ENCODE data around the gene DIAPH2. TPM values are rescaled to one million over a fixed set of nuclear protein-coding genes. Genes with fewer than 3 reads are reported as not detected.

The DIAPH2 gene
- total RNA-seq, 4 donors from 2014 or later: 39.5 to 61.0 (median 56.5) TPM

GRCh38 chrX:97267396-97268181 lies 582.9 kb downstream of the DIAPH2 start:
- in situ Hi-C loops (cut with MboI; ENCODE audit: low pct_ligation_motif_present in 1 of 4, low pct_unique_long_range_greater_than_20kb in 1 of 4, low sequenced_read_pairs in 3 of 4): no loop called here
- intact Hi-C loops (cut with DNase I; ENCODE audit: low total_unique reads): no loop called here
- TF ChIP-seq EP300 (IDR thresholded peaks at IDR 0.05; ENCODE audit: low read depth): no peak
- TF ChIP-seq, protein P1, sequence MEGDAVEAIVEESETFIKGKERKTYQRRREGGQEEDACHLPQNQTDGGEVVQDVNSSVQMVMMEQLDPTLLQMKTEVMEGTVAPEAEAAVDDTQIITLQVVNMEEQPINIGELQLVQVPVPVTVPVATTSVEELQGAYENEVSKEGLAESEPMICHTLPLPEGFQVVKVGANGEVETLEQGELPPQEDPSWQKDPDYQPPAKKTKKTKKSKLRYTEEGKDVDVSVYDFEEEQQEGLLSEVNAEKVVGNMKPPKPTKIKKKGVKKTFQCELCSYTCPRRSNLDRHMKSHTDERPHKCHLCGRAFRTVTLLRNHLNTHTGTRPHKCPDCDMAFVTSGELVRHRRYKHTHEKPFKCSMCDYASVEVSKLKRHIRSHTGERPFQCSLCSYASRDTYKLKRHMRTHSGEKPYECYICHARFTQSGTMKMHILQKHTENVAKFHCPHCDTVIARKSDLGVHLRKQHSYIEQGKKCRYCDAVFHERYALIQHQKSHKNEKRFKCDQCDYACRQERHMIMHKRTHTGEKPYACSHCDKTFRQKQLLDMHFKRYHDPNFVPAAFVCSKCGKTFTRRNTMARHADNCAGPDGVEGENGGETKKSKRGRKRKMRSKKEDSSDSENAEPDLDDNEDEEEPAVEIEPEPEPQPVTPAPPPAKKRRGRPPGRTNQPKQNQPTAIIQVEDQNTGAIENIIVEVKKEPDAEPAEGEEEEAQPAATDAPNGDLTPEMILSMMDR (IDR thresholded peaks at IDR 0.05): no peak
- TF ChIP-seq POLR2A (IDR thresholded peaks at IDR 0.05): no peak
- no peak for TF ChIP-seq POLR2AphosphoS5 (IDR thresholded peaks at IDR 0.05)
- no peak for DNase-seq
- no peak overlapping the region for H3K27ac ChIP-seq
- H3K4me1 ChIP-seq: no peaks in the 10 kb centered on the region
- no peak overlapping the region for H3K4me3 ChIP-seq
- no peaks in the 10 kb centered on the region for H3K9me3 ChIP-seq
- H3K27me3 ChIP-seq: no peaks in the 10 kb centered on the region
- no peaks in the 10 kb centered on the region for H3K36me3 ChIP-seq
- WGBS, 2 donors (ENCODE audit: low coverage in 1 of 2): 60 to 76% methylated on average over 2 to 4 of the region's 4 CpGs

GRCh38 chrX:97268182-97268680 lies 583.6 kb downstream of the DIAPH2 start:
- DNase-seq: no peak
- in situ Hi-C loops (cut with MboI; ENCODE audit: low pct_ligation_motif_present in 1 of 4, low pct_unique_long_range_greater_than_20kb in 1 of 4, low sequenced_read_pairs in 3 of 4) (no loop called here), intact Hi-C loops (cut with DNase I; ENCODE audit: low total_unique reads) (no loop called here)
- no peak overlapping the region for H3K27ac ChIP-seq
- H3K9me3 ChIP-seq: no peaks in the 10 kb centered on the region
- 61% methylated on average over 2 of the region's 2 CpGs; no CpG with 5 or more reads in 1 of the 2 donors for WGBS, 2 donors (ENCODE audit: low coverage in 1 of 2)
- no peaks in the 10 kb centered on the region for H3K4me1 ChIP-seq
- H3K4me3 ChIP-seq: no peak overlapping the region
- no peaks in the 10 kb centered on the region for H3K36me3 ChIP-seq
- H3K27me3 ChIP-seq: no peaks in the 10 kb centered on the region
- no peak for TF ChIP-seq EP300 (IDR thresholded peaks at IDR 0.05; ENCODE audit: low read depth)
- TF ChIP-seq, protein P1 (IDR thresholded peaks at IDR 0.05): no peak
- TF ChIP-seq POLR2A (IDR thresholded peaks at IDR 0.05): no peak
- no peak for TF ChIP-seq POLR2AphosphoS5 (IDR thresholded peaks at IDR 0.05)

DNA sequence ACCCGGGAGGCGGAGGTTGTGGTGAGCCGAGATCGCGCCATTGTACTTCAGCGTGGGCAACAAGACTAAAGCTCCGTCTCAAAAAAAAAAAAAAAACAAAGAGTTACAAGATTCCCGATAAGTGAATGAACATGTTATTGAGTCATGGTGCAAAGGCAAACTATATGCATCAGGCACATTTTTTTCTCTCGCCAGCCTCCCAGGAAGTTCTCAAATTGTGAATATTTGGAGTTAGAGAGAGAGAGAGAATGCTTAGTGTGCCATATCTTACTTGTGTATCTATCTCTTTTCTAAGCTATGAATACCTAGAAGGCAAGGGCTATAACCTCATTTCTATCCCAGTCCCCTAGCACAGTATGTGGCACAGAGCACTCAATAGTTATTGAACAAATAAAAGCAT lies 599.9 kb downstream of the DIAPH2 start:
- Histone ChIP-seq H3K4me3 (no peak overlapping the region), H3K27me3 (no peaks in the 10 kb centered on the region), H3K27ac (no peak overlapping the region), H3K36me3 (no peaks in the 10 kb centered on the region), H3K9me3 (no peaks in the 10 kb centered on the region), H3K4me1 (no peaks in the 10 kb centered on the region)
- in situ Hi-C loops (cut with MboI; ENCODE audit: low pct_ligation_motif_present in 1 of 4, low pct_unique_long_range_greater_than_20kb in 1 of 4, low sequenced_read_pairs in 3 of 4) (no loop called here), intact Hi-C loops (cut with DNase I; ENCODE audit: low total_unique reads) (no loop called here)
- no peak for TF ChIP-seq POLR2A (IDR thresholded peaks at IDR 0.05)
- TF ChIP-seq POLR2AphosphoS5 (IDR thresholded peaks at IDR 0.05): no peak
- no peak for TF ChIP-seq EP300 (IDR thresholded peaks at IDR 0.05; ENCODE audit: low read depth)
- TF ChIP-seq, protein P1 (IDR thresholded peaks at IDR 0.05): no peak
- no peak for DNase-seq
- WGBS, 2 donors (ENCODE audit: low coverage in 1 of 2): 94 to 100% methylated on average over 1 to 9 of the region's 9 CpGs

GRCh38 chrX:97290199-97290598 lies 605.6 kb downstream of the DIAPH2 start:
- Histone ChIP-seq H3K4me3 (no peak overlapping the region), H3K27ac (no peak overlapping the region), H3K27me3 (no peaks in the 10 kb centered on the region), H3K9me3 (no peaks in the 10 kb centered on the region), H3K4me1 (no peaks in the 10 kb centered on the region), H3K36me3 (no peaks in the 10 kb centered on the region)
- intact Hi-C loops (cut with DNase I; ENCODE audit: low total_unique reads): no loop called here
- TF ChIP-seq POLR2AphosphoS5 (IDR thresholded peaks at IDR 0.05) (no peak), EP300 (IDR thresholded peaks at IDR 0.05; ENCODE audit: low read depth) (no peak), POLR2A (IDR thresholded peaks at IDR 0.05) (no peak)
- TF ChIP-seq, protein P1 (IDR thresholded peaks at IDR 0.05): no peak
- in situ Hi-C loops (cut with MboI; ENCODE audit: low pct_ligation_motif_present in 1 of 4, low pct_unique_long_range_greater_than_20kb in 1 of 4, low sequenced_read_pairs in 3 of 4): no loop called here
- no peak for DNase-seq
- 68% methylated on average over 1 of the region's 1 CpG; no CpG with 5 or more reads in 1 of the 2 donors for WGBS, 2 donors (ENCODE audit: low coverage in 1 of 2)
